K562 (cell line): ENCODE data around the gene CCDC97. TPM values are rescaled to one million over a fixed set of nuclear protein-coding genes. Genes with fewer than 3 reads are reported as not detected.

Source experiments
- ATAC-seq: fragments of 200-7000 bp; cut with Tn5 transposase; 3 replicates; pipeline ENCODE4 v1.9.1; 2020; ENCODE audit warnings: moderate library complexity
- BruUV-seq: library from RNA; stranded (reverse); fragments of 400-500 nt; replicated peaks from 2 replicates; lab custom pipeline; 2021; lab: Mats Ljungman, UMichigan
- CTCF ChIA-PET: fragments of 300-600 bp; formaldehyde crosslinking; extraction: SDS; loops from one replicate; lab custom pipeline; 2021; ENCODE audit warnings: low intra/inter-chr PET ratio; lab: Yijun Ruan, JAX
- POLR2A ChIA-PET: fragments of 300-600, 350-650 bp; sonication (Branson Sonifier 250); formaldehyde crosslinking; extraction: SDS; loops from one replicate; lab custom pipeline; 2021; ENCODE audit warnings: antibody characterized with exemption, inconsistent platforms; lab: Yijun Ruan, JAX
- DNase-seq, 4 experiments: peaks; one replicate each; pipeline versions ENCODE4 v3.0.0 to v3.0.0-alpha.2; 2011 to 2018; ENCODE audit warnings: low spot score in 3 of 4, mixed read lengths in 3 of 4; ENCODE audit errors: extremely low read depth in 1 of 4
- FAIRE-seq: peaks from 2 replicates; lab custom pipeline; 2011; peaks lifted over from hg19 to GRCh38; lab: Jason Lieb, UNC
- H2AFZ ChIP-seq: 2 replicates; pipeline ENCODE4 v1.6.0; 2011; ENCODE audit warnings: low read depth, low read length, control low read depth, inconsistent platforms
- H3K27ac ChIP-seq: fragments of 200-600 bp; 3 replicates; pipeline ENCODE4 v1.8.0; 2011; ENCODE audit warnings: low read depth, mild to moderate bottlenecking, control low read depth, inconsistent platforms, low read length, moderate library complexity, mixed read lengths; ENCODE audit errors: extremely low read depth
- H3K27me3 ChIP-seq, 2 experiments: fragments of 300-600 bp in 1 of 2; 2 replicates in 1 of 2; 3 replicates in 1 of 2; pipeline versions ENCODE4 v1.6.0 to v1.8.0; 2011; ENCODE audit warnings: inconsistent platforms in 2 of 2, low read length in 2 of 2, mild to moderate bottlenecking in 1 of 2, mixed read lengths in 1 of 2, moderate library complexity in 1 of 2; ENCODE audit not compliant: control insufficient read depth in 2 of 2, insufficient read depth in 2 of 2
- H3K36me3 ChIP-seq: fragments of 300-600 bp; 3 replicates; pipeline ENCODE4 v1.8.0; 2011; ENCODE audit warnings: mild to moderate bottlenecking, low read length, inconsistent platforms; ENCODE audit not compliant: control insufficient read depth, insufficient read depth
- H3K4me1 ChIP-seq, 2 experiments: fragments of 200-600 bp in 1 of 2; replicated peaks in 1 of 2; 2 replicates in 1 of 2; 3 replicates in 1 of 2; pipeline versions ENCODE4 v1.5.1 to v1.8.0; 2011; ENCODE audit warnings: inconsistent platforms in 2 of 2, low read length in 2 of 2, mild to moderate bottlenecking in 1 of 2, mixed read lengths in 1 of 2, moderate library complexity in 1 of 2; ENCODE audit not compliant: control insufficient read depth in 2 of 2, insufficient read depth in 2 of 2
- H3K4me2 ChIP-seq: 2 replicates; pipeline ENCODE4 v1.6.1; 2011; ENCODE audit warnings: low read length, control low read depth, inconsistent platforms, mixed read lengths; ENCODE audit not compliant: insufficient read depth
- H3K4me3 ChIP-seq: fragments of 200-600 bp; sonication (generic), shearing (Covaris generic); 2 replicates; pipeline ENCODE4 v1.5.1; 2016; ENCODE audit warnings: control low read depth, inconsistent platforms
- H3K79me2 ChIP-seq: fragments of 200-600 bp; 3 replicates; pipeline ENCODE4 v1.8.0; 2011; ENCODE audit warnings: low read length, inconsistent platforms; ENCODE audit not compliant: control insufficient read depth, insufficient read depth
- H3K9ac ChIP-seq, 2 experiments: 2 replicates each; pipeline versions ENCODE4 v1.6.0 to v1.6.1; 2011; ENCODE audit warnings: low read depth in 2 of 2, low read length in 2 of 2, control low read depth in 1 of 2, inconsistent platforms in 1 of 2, mild to moderate bottlenecking in 1 of 2, mixed read lengths in 1 of 2; ENCODE audit not compliant: insufficient read depth in 1 of 2
- H3K9me1 ChIP-seq: one replicate; pipeline ENCODE4 v1.6.0; 2011; ENCODE audit warnings: inconsistent platforms, mild to moderate bottlenecking, low read length, moderate library complexity; ENCODE audit not compliant: control insufficient read depth, insufficient read depth
- H3K9me3 ChIP-seq: replicated peaks from 2 replicates; pipeline ENCODE4 v1.5.1; 2011; ENCODE audit warnings: low read depth, low read length, inconsistent platforms; ENCODE audit not compliant: control insufficient read depth, insufficient read depth
- H4K20me1 ChIP-seq: replicated peaks from 2 replicates; pipeline ENCODE4 v1.6.1; 2011; ENCODE audit warnings: low read length, inconsistent platforms, mixed read lengths; ENCODE audit not compliant: control insufficient read depth, insufficient read depth
- MTA1 ChIP-seq: fragments of 450-650 bp; IDR thresholded peaks from 2 replicates; pipeline ENCODE4 v1.6.1; 2017; ENCODE audit warnings: borderline replicate concordance
- NFYB ChIP-seq: IDR thresholded peaks from 2 replicates; pipeline ENCODE4 v1.6.1; 2011; ENCODE audit warnings: mild to moderate bottlenecking, moderate library complexity; ENCODE audit not compliant: insufficient read length; ENCODE audit errors: extremely low read depth
- POLR2A ChIP-seq: fragments of 450-650 bp; conservative IDR thresholded peaks from 2 replicates; pipeline ENCODE4 v1.6.1; 2016
- ZFP36 ChIP-seq: fragments of 150-350 bp; IDR thresholded peaks from 2 replicates; pipeline ENCODE4 v1.6.1; 2018; ENCODE audit warnings: low read length, low read depth; ENCODE audit not compliant: partially characterized antibody
- ZNF717 ChIP-seq: fragments of 250-450 bp; sonication (Bioruptor Pico); IDR thresholded peaks from 2 replicates; pipeline ENCODE4 v1.5.0; 2021
- ZNF75A ChIP-seq: fragments of 450-650 bp; formaldehyde crosslinking; IDR thresholded peaks from 2 replicates; pipeline ENCODE4 v1.4.0; 2020; ENCODE audit warnings: mild to moderate bottlenecking
- WGBS: fragments of 100-300 bp; shearing (Covaris generic); methylation state at CpG from one replicate; pipeline ENCODE4 v1.1.6; 2016; ENCODE audit warnings: low coverage, mixed read lengths; ENCODE audit not compliant: insufficient coverage; ENCODE audit errors: missing lambda C conversion rate; 5-methylcytosine and 5-hydroxymethylcytosine counted together
- in situ Hi-C: fragments of 300-500 bp; cut with MboI; formaldehyde crosslinking; loops from 4 replicates; pipeline ENCODE4 v1.15.0; 2018; ENCODE audit warnings: inconsistent platforms, mixed read lengths
- intact Hi-C: fragments of 100-400 bp; cut with micrococcal nuclease; formaldehyde crosslinking; loops from 2 replicates; pipeline ENCODE4 v1.14.2; 2022
- polyA plus RNA-seq, 8 experiments: library from polyadenylated mRNA; depleted of rRNA in 4 of 8; stranded (reverse) in 5 of 8; unstranded in 3 of 8; fragments of >200 nt; fragmentation: Nextera tagmentation in 2 of 8; fragmentation: Illumina TruSeq in 1 of 8; extraction: Ambion mirVana in 2 of 8; extraction: Trizol in 1 of 8; gene quantifications; 2 replicates each; pipeline versions ENCODE4 v1.2.1 to v1.2.3, GENCODE V29; 2011 to 2014; ENCODE audit warnings: inconsistent platforms in 1 of 8, missing spikeins in 1 of 8
- total RNA-seq, 7 experiments: library from RNA; depleted of rRNA in 6 of 7; stranded (reverse); fragments of >200 nt in 6 of 7; fragmentation: Illumina TruSeq in 2 of 7; extraction: Trizol in 2 of 7; gene quantifications; 2 replicates each; pipeline versions ENCODE4 v1.2.1 to v1.2.3, GENCODE V29; 2011 to 2021; ENCODE audit warnings: low replicate concordance in 1 of 7

Gene CCDC97
- total and polyA plus RNA-seq, 9 of the 15 experiments (the other 6 are each of a cell fraction or from before 2014, with no cell fraction given): 0.60 to 16.5 (median 7.0) TPM

DNA sequence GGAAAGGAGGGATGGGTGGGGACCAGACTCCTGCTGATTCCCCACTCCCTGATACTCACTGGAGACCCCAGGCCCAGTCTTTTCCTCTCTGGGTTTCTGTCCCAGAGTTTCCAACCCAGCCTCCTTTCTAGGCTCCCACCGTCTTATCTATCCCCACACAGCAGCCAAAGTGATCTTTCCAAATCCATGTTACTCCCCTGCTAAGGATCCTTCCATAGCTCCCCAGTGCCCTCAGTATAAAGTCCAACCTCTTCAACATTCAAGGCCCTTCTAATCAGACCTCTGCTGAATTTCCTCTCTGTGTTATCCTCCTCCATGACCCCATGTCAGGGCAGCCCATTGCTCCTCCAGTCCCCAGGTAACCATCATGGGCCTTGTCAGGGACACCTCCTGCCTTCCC is 45.1 kb downstream of the CCDC97 start:
- Histone ChIP-seq H3K4me1 (peaks cover 6 to 45% of the 10 kb centered on the region in 2 experiments), H3K27me3 (no peaks in the 10 kb centered on the region), H3K9me1 (no peaks in the 10 kb centered on the region), H4K20me1 (peaks cover 9% of the 10 kb centered on the region), H3K9me3 (no peaks in the 10 kb centered on the region), H3K4me3 (no peak overlapping the region), H3K36me3 (peaks cover 14% of the 10 kb centered on the region), H3K79me2 (peaks cover 44% of the 10 kb centered on the region), H2AFZ (no peak overlapping the region), H3K4me2 (no peak overlapping the region), H3K9ac (no peak overlapping the region; a peak in 1 of 4 replicates), H3K27ac (no peak overlapping the region)
- no peak for FAIRE-seq
- BruUV-seq: no TSS peak
- TF ChIP-seq ZFP36 (peak; percentile 65), NFYB (no peak)
- in situ Hi-C loops (no loop called here), intact Hi-C loops (no loop called here)
- no peak for DNase-seq
- ChIA-PET POLR2A (interaction anchor here (0.6 to 2.0 kb wide), 4 partner anchors 9 to 76 kb away, joined by 3 to 10 read pairs (median 3); partner anchors contain the start of gene B9D2), CTCF (no interaction called here)
- ATAC-seq: no peak
- 64% methylated on average over 1 of the region's 1 CpG for WGBS

DNA sequence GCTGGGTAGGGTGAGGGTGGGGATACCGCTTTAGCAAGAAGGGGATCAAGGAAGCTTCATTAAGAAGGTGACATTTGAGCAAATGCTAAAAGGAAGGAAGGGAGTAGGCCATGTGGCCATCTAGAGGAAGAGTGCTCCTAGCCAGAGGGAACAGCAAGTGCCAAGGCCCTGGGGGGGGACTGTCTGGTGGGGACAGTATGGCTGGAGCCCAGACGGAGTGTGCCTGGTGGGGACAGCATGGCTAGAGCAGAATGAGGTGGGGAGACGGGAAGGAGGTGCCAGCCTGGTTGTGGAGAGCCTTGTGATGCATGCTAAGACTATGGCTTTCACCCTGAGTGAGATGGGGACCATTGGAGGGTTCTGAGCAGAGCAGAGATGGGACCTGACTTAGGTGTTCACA is 45.8 kb downstream of the CCDC97 start:
- no peak overlapping the region for H3K4me2 ChIP-seq
- in situ Hi-C loops: no loop called here
- intact Hi-C loops: no loop called here

More for the DNA sequence above, 45.8 kb downstream of the CCDC97 start:
- ATAC-seq: no peak
- CTCF ChIA-PET: no interaction called here
- BruUV-seq: no TSS peak
- peaks cover 5% of the 10 kb centered on the region for H4K20me1 ChIP-seq
- POLR2A ChIA-PET: interaction anchor here (0.8 to 2.0 kb wide), 4 partner anchors 8 to 251 kb away, joined by 3 to 10 read pairs (median 3); partner anchors contain the start of gene B9D2
- no peak overlapping the region for H2AFZ ChIP-seq
- H3K9me1 ChIP-seq: no peaks in the 10 kb centered on the region
- peaks cover 10% of the 10 kb centered on the region; the same call in 2 of the 3 replicates for H3K36me3 ChIP-seq
- H3K9me3 ChIP-seq: no peaks in the 10 kb centered on the region
- peaks cover 37% of the 10 kb centered on the region for H3K79me2 ChIP-seq
- DNase-seq: no peak
- H3K27ac ChIP-seq: peak overlapping the region; percentile 38; the same call in 1 of the 3 replicates
- H3K4me3 ChIP-seq: no peak overlapping the region
- H3K4me1 ChIP-seq: peaks cover 5 to 40% of the 10 kb centered on the region in 2 experiments; a peak in 4 of 5 replicates
- no peak for TF ChIP-seq ZNF717 (CRISPR knock-in tag)
- no peak for TF ChIP-seq ZNF75A (CRISPR knock-in tag)
- peak; percentile 19; the same call in 1 of the 2 replicates for TF ChIP-seq POLR2A
- TF ChIP-seq MTA1: no peak
- peak overlapping the region in 1 of 2 experiments; percentile 63; a peak in 1 of 4 replicates for H3K9ac ChIP-seq
- H3K27me3 ChIP-seq: no peaks in the 10 kb centered on the region
- 63% methylated on average over 3 of the region's 3 CpGs for WGBS
- FAIRE-seq: no peak
